Panc1 (cell line): ENCODE measurements around the gene SPPL2C. TPM values are rescaled to one million over a fixed set of nuclear protein-coding genes. Genes with fewer than 3 reads are reported as not detected.

Experiments used
- ATAC-seq: fragments of 200-7000 bp; cut with Tn5 transposase; 2 replicates; pipeline ENCODE4 v1.9.1; 2020; ENCODE audit warnings: mild to moderate bottlenecking, moderate library complexity
- Bru-seq: library from RNA; stranded (reverse); fragments of 400-500 nt; gene quantifications from one replicate; lab custom pipeline; 2021; lab: Mats Ljungman, UMichigan
- BruChase-seq, 2 experiments: library from RNA; stranded (reverse); fragments of 400-500 nt; gene quantifications; one replicate each; lab custom pipeline; 2021; lab: Mats Ljungman, UMichigan
- BruUV-seq: library from RNA; stranded (reverse); fragments of 400-500 nt; replicated peaks from 2 replicates; lab custom pipeline; 2021; lab: Mats Ljungman, UMichigan
- CTCF ChIA-PET: fragments of 300-600 bp; sonication (Branson Sonifier 250); formaldehyde crosslinking; loops from one replicate; lab custom pipeline; 2022; ENCODE audit warnings: antibody characterized with exemption; lab: Charles Lee
- POLR2A ChIA-PET: fragments of 300-600 bp; sonication (Branson Sonifier 250); formaldehyde crosslinking; loops from one replicate; lab custom pipeline; 2022; ENCODE audit warnings: antibody characterized with exemption; lab: Charles Lee
- DNase-seq: peaks from one replicate; pipeline ENCODE4 v3.0.0-alpha.2; 2010; ENCODE audit warnings: low read depth, low spot score
- H3K27ac ChIP-seq: 2 replicates; pipeline ENCODE4 v1.5.1; 2011; ENCODE audit warnings: mild to moderate bottlenecking, low read length, inconsistent platforms
- H3K27me3 ChIP-seq: fragments of 200-500 bp; sonication (Bioruptor generic); 2 replicates; pipeline ENCODE4 v1.6.0; 2014; ENCODE audit warnings: low read length, inconsistent platforms; ENCODE audit not compliant: control insufficient read depth, insufficient read depth
- H3K36me3 ChIP-seq: fragments of 200-500 bp; sonication (Bioruptor generic); 2 replicates; pipeline ENCODE4 v1.5.1; 2014; ENCODE audit warnings: inconsistent platforms, mild to moderate bottlenecking, low read length, moderate library complexity; ENCODE audit not compliant: control insufficient read depth, insufficient read depth
- H3K4me1 ChIP-seq: 2 replicates; pipeline ENCODE4 v1.5.1; 2011; ENCODE audit warnings: inconsistent platforms, mild to moderate bottlenecking, low read length, moderate library complexity; ENCODE audit not compliant: control insufficient read depth, insufficient read depth
- H3K4me3 ChIP-seq, 2 experiments: 2 replicates each; pipeline ENCODE4 v1.5.1; 2011 to 2012; ENCODE audit warnings: low read depth in 2 of 2, low read length in 2 of 2, mild to moderate bottlenecking in 2 of 2, inconsistent platforms in 1 of 2, moderate library complexity in 1 of 2
- H3K9me3 ChIP-seq: fragments of 200-500 bp; sonication (Bioruptor generic); 2 replicates; pipeline ENCODE4 v1.5.1; 2014; ENCODE audit warnings: low read depth, mild to moderate bottlenecking, inconsistent platforms, low read length, moderate library complexity; ENCODE audit not compliant: control insufficient read depth, insufficient read depth
- CTCF ChIP-seq: fragments of 450-650 bp; IDR thresholded peaks from 2 replicates; pipeline ENCODE4 v1.5.1; 2017; ENCODE audit warnings: mild to moderate bottlenecking
- POLR2AphosphoS5 ChIP-seq: IDR thresholded peaks from 2 replicates; pipeline ENCODE4 v1.6.1; 2012; ENCODE audit warnings: mild to moderate bottlenecking, low read depth, low read length, moderate library complexity
- REST ChIP-seq, 2 experiments: IDR thresholded peaks; 2 replicates each; pipeline ENCODE4 v1.6.1; 2011 to 2012; ENCODE audit warnings: low read depth in 2 of 2, control low read depth in 1 of 2, low read length in 1 of 2, mild to moderate bottlenecking in 1 of 2, moderate library complexity in 1 of 2; ENCODE audit not compliant: insufficient read depth in 1 of 2
- SIN3A ChIP-seq: IDR thresholded peaks from 2 replicates; pipeline ENCODE4 v1.6.1; 2012; ENCODE audit warnings: low read depth, mild to moderate bottlenecking, low read length, moderate library complexity, borderline replicate concordance; ENCODE audit not compliant: insufficient read depth
- TCF7L2 ChIP-seq: IDR thresholded peaks from 2 replicates; pipeline ENCODE4 v1.6.1; 2011; ENCODE audit warnings: mild to moderate bottlenecking, low read depth, low read length, inconsistent platforms
- in situ Hi-C: cut with HindIII; loops from 2 replicates; pipeline ENCODE4 v1.10.0; 2016; ENCODE audit warnings: low sequenced_read_pairs, low pct_unique_long_range_greater_than_20kb
- intact Hi-C: fragments of 100-400 bp; cut with micrococcal nuclease; formaldehyde crosslinking; loops from one replicate; pipeline ENCODE4 v1.10.0; 2022; ENCODE audit not compliant: unreplicated experiment
- long read RNA-seq: library from polyadenylated mRNA; unstranded; transcript quantifications from one replicate; pipeline ENCODE4 v2.0.0, GENCODE V29; 2021; ENCODE audit not compliant: unreplicated experiment
- polyA plus RNA-seq: library from polyadenylated mRNA; unstranded; fragments of >200 nt; gene quantifications from one replicate; pipeline ENCODE4 v1.2.1, GENCODE V29; 2012; ENCODE audit warnings: missing spikeins; ENCODE audit not compliant: insufficient read length
- total RNA-seq: library from RNA; stranded (reverse); gene quantifications from one replicate; pipeline ENCODE4 v1.2.1, GENCODE V29; 2021; ENCODE audit not compliant: unreplicated experiment

SPPL2C gene
- total RNA-seq, result not detected
- polyA plus RNA-seq, result not detected
- Bru-seq, nascent RNA, result not detected
- BruChase-seq, experiment 1, labeled RNA remaining after a 2-hour chase, result not detected
- not detected for BruChase-seq, experiment 2, labeled RNA remaining after a 6-hour chase
- long read RNA-seq, result 0 reads

- intact Hi-C loops (no loop called here), in situ Hi-C loops (no loop called here)
- no TSS peak for BruUV-seq
- Histone ChIP-seq H3K4me1 (no peaks in the 10 kb centered on the region), H3K4me3 (no peak within 1 kb of the TSS), H3K9me3 (no peaks in the 10 kb centered on the region), H3K36me3 (no peaks in the 10 kb centered on the region), H3K27me3 (no peaks in the 10 kb centered on the region), H3K27ac (no peak within 1 kb of the TSS)
- ATAC-seq (no peak), DNase-seq (no peak)
- TF ChIP-seq SIN3A (no peak), POLR2AphosphoS5 (no peak), TCF7L2 (no peak), CTCF (no peak), REST (IDR thresholded peaks at IDR 0.05; ENCODE audit: insufficient read depth in 1 of 2, low read depth in 2 of 2, low read length in 1 of 2) (no peak)
- ChIA-PET CTCF (interaction anchor here (0.5 kb wide), 1 partner anchor 252 kb away, joined by 3 read pairs; no protein-coding TSS in a partner anchor), POLR2A (no interaction called here)
Observed at GRCh38 chr17:45844695-45845375, at the start of gene SPPL2C. Gene SPPL2C (plus strand): TSS chr17:45844881. CDS start chr17:45844907, 26 bp downstream.

- no peaks in the 10 kb centered on the region for H3K9me3 ChIP-seq
- CTCF ChIA-PET, result no interaction called here
- H3K36me3 ChIP-seq, result no peaks in the 10 kb centered on the region
- no peak overlapping the region for H3K27ac ChIP-seq
- intact Hi-C loops, result no loop called here
- DNase-seq (no peak), ATAC-seq (no peak)
- in situ Hi-C loops, result no loop called here
- TF ChIP-seq REST (IDR thresholded peaks at IDR 0.05; ENCODE audit: insufficient read depth in 1 of 2, low read depth in 2 of 2, low read length in 1 of 2) (no peak), SIN3A (no peak), TCF7L2 (no peak), POLR2AphosphoS5 (no peak), CTCF (no peak)
- no TSS peak for BruUV-seq
- H3K4me1 ChIP-seq, result no peaks in the 10 kb centered on the region
- no peaks in the 10 kb centered on the region; the same call in 1 of the 2 replicates for H3K27me3 ChIP-seq
- POLR2A ChIA-PET, result no interaction called here
- H3K4me3 ChIP-seq, result no peak overlapping the region
Observed at GRCh38 chr17:45800816-45801215, 43.9 kb upstream of the SPPL2C start.
